Astrocyte (in vitro differentiated cells and primary cell): ENCODE measurements around the gene RTP3.

Source experiments
- CTCF ChIP-seq: IDR thresholded peaks from 2 replicates; pipeline ENCODE4 v1.5.1; 2011; ENCODE audit warnings: low read depth, mild to moderate bottlenecking, inconsistent platforms, low read length, moderate library complexity; ENCODE audit not compliant: insufficient read depth
- EZH2 ChIP-seq: IDR thresholded peaks from 2 replicates; pipeline ENCODE4 v1.6.1; 2012; ENCODE audit warnings: mild to moderate bottlenecking, low read length, inconsistent platforms; ENCODE audit not compliant: insufficient read depth

GRCh38 chr3:46462111-46462510 lies 35.7 kb upstream of the RTP3 start:
- TF ChIP-seq CTCF: no peak
- TF ChIP-seq EZH2: no peak
